Mesendoderm (in vitro differentiated cells): ENCODE results near the gene BLM.

Experiments
- DNase-seq: peaks from one replicate; pipeline ENCODE4 v3.0.0; 2013
- H2AK5ac ChIP-seq: 2 replicates; pipeline ENCODE4 v1.6.1; 2013; ENCODE audit warnings: low read length, inconsistent platforms
- H2BK120ac ChIP-seq: 2 replicates; pipeline ENCODE4 v1.6.1; 2013; ENCODE audit warnings: low read depth, mild to moderate bottlenecking, low read length, moderate library complexity, mixed read lengths
- H2BK15ac ChIP-seq: replicated peaks from 2 replicates; pipeline ENCODE4 v1.6.1; 2013; ENCODE audit warnings: low read depth, mild to moderate bottlenecking, moderate library complexity
- H2BK5ac ChIP-seq: 2 replicates; pipeline ENCODE4 v1.6.1; 2013; ENCODE audit warnings: low read length, inconsistent platforms
- H3K18ac ChIP-seq: 2 replicates; pipeline ENCODE4 v1.6.1; 2013; ENCODE audit warnings: mild to moderate bottlenecking, low read length, mixed read lengths
- H3K23ac ChIP-seq: one replicate; pipeline ENCODE4 v1.6.1; 2013; ENCODE audit warnings: low read length
- H3K27ac ChIP-seq: 2 replicates; pipeline ENCODE4 v1.5.1; 2013; ENCODE audit warnings: low read depth, mild to moderate bottlenecking, inconsistent platforms, low read length, moderate library complexity
- H3K27me3 ChIP-seq: 2 replicates; pipeline ENCODE4 v1.6.1; 2013; ENCODE audit warnings: low read length, control low read depth, mild to moderate bottlenecking, inconsistent platforms; ENCODE audit not compliant: insufficient read depth, poor library complexity
- H3K36me3 ChIP-seq: 2 replicates; pipeline ENCODE4 v1.6.1; 2013; ENCODE audit warnings: low read length, inconsistent platforms; ENCODE audit not compliant: control insufficient read depth, insufficient read depth
- H3K4ac ChIP-seq: one replicate; pipeline ENCODE4 v1.6.1; 2013; ENCODE audit warnings: low read depth, mild to moderate bottlenecking, low read length, moderate library complexity
- H3K4me1 ChIP-seq: 2 replicates; pipeline ENCODE4 v1.6.1; 2013; ENCODE audit warnings: low read depth, low read length, inconsistent platforms; ENCODE audit not compliant: control insufficient read depth
- H3K4me2 ChIP-seq: 2 replicates; pipeline ENCODE4 v1.6.1; 2013; ENCODE audit warnings: low read length
- H3K4me3 ChIP-seq: 2 replicates; pipeline ENCODE4 v1.5.1; 2013; ENCODE audit warnings: mild to moderate bottlenecking, low read length
- H3K56ac ChIP-seq: one replicate; pipeline ENCODE4 v1.6.1; 2013; ENCODE audit warnings: low read length
- H3K79me1 ChIP-seq: 2 replicates; pipeline ENCODE4 v1.6.1; 2013; ENCODE audit warnings: low read length, inconsistent platforms
- H3K79me2 ChIP-seq: 2 replicates; pipeline ENCODE4 v1.6.1; 2013; ENCODE audit warnings: mild to moderate bottlenecking, low read length; ENCODE audit not compliant: control insufficient read depth, insufficient read depth
- H3K9ac ChIP-seq: 2 replicates; pipeline ENCODE4 v1.6.1; 2013; ENCODE audit warnings: low read length, inconsistent platforms
- H4K5ac ChIP-seq: one replicate; pipeline ENCODE4 v1.6.1; 2013; ENCODE audit warnings: low read length
- H4K8ac ChIP-seq: one replicate; pipeline ENCODE4 v1.6.1; 2013; ENCODE audit warnings: low read depth, mild to moderate bottlenecking, control low read depth, low read length, moderate library complexity
- WGBS: extraction: QIAGEN DNeasy Blood & Tissue Kit; methylation state at CpG from one replicate; pipeline ENCODE4 v1.1.7; 2013; ENCODE audit warnings: low lambda C conversion rate, missing lambda C conversion rate; ENCODE audit not compliant: insufficient coverage; ENCODE audit errors: extremely low coverage; 5-methylcytosine and 5-hydroxymethylcytosine counted together

BLM gene

GRCh38 chr15:90674476-90674875 is 42.7 kb upstream of the BLM start:
- Histone ChIP-seq H2AK5ac (no peak overlapping the region), H3K4me3 (no peak overlapping the region)
- no CpG with 5 or more reads among the region's 3 CpGs for WGBS

GRCh38 chr15:90675464-90675863 is 41.7 kb upstream of the BLM start:
- Histone ChIP-seq H2BK15ac (no peak overlapping the region), H2AK5ac (no peak overlapping the region), H3K27ac (no peak overlapping the region), H3K79me2 (no peaks in the 10 kb centered on the region), H2BK5ac (no peak overlapping the region), H3K56ac (no peak overlapping the region), H3K4me1 (no peaks in the 10 kb centered on the region), H3K36me3 (no peaks in the 10 kb centered on the region), H3K4ac (no peak overlapping the region), H2BK120ac (no peak overlapping the region), H4K5ac (no peak overlapping the region), H3K9ac (no peak overlapping the region), H3K79me1 (no peaks in the 10 kb centered on the region), H3K18ac (no peak overlapping the region), H3K27me3 (no peaks in the 10 kb centered on the region), H3K4me3 (no peak overlapping the region), H3K23ac (no peak overlapping the region), H4K8ac (no peak overlapping the region), H3K4me2 (no peak overlapping the region)
- no peak for DNase-seq
- WGBS, result no CpG with 5 or more reads among the region's 5 CpGs

More at GRCh38 chr15:90674476-90674875, 42.7 kb upstream of the BLM start:
- Histone ChIP-seq H3K36me3 (no peaks in the 10 kb centered on the region), H3K27me3 (no peaks in the 10 kb centered on the region), H3K4ac (no peak overlapping the region), H2BK120ac (no peak overlapping the region), H3K27ac (no peak overlapping the region), H3K79me2 (no peaks in the 10 kb centered on the region), H3K18ac (no peak overlapping the region), H3K79me1 (no peaks in the 10 kb centered on the region), H2BK15ac (no peak overlapping the region), H3K4me1 (no peaks in the 10 kb centered on the region), H4K5ac (no peak overlapping the region), H4K8ac (no peak overlapping the region), H3K56ac (no peak overlapping the region), H3K9ac (no peak overlapping the region), H3K4me2 (no peak overlapping the region), H2BK5ac (no peak overlapping the region), H3K23ac (no peak overlapping the region)
- no peak for DNase-seq

GRCh38 chr15:90677807-90678790 is 39.0 kb upstream of the BLM start:
- Histone ChIP-seq H3K9ac (no peak overlapping the region), H3K27me3 (no peaks in the 10 kb centered on the region), H3K23ac (no peak overlapping the region), H2AK5ac (no peak overlapping the region), H2BK5ac (no peak overlapping the region), H4K8ac (no peak overlapping the region), H2BK15ac (no peak overlapping the region), H3K4me1 (no peaks in the 10 kb centered on the region), H3K79me2 (no peaks in the 10 kb centered on the region), H3K56ac (no peak overlapping the region), H3K79me1 (no peaks in the 10 kb centered on the region), H3K4me3 (no peak overlapping the region), H4K5ac (no peak overlapping the region), H3K27ac (no peak overlapping the region), H3K4ac (no peak overlapping the region), H3K36me3 (no peaks in the 10 kb centered on the region), H2BK120ac (no peak overlapping the region), H3K4me2 (no peak overlapping the region), H3K18ac (no peak overlapping the region)
- WGBS, result no CpG with 5 or more reads among the region's 12 CpGs
- no peak for DNase-seq

GRCh38 chr15:90679959-90680358 is 37.2 kb upstream of the BLM start:
- Histone ChIP-seq H3K18ac (no peak overlapping the region), H4K5ac (no peak overlapping the region), H3K4ac (no peak overlapping the region), H3K23ac (no peak overlapping the region), H3K79me2 (no peaks in the 10 kb centered on the region), H3K4me1 (no peaks in the 10 kb centered on the region), H3K4me2 (no peak overlapping the region), H3K79me1 (no peaks in the 10 kb centered on the region), H3K27me3 (no peaks in the 10 kb centered on the region), H2AK5ac (no peak overlapping the region), H2BK120ac (no peak overlapping the region), H4K8ac (no peak overlapping the region), H2BK15ac (no peak overlapping the region), H3K9ac (no peak overlapping the region), H3K27ac (no peak overlapping the region), H3K4me3 (no peak overlapping the region), H3K36me3 (no peaks in the 10 kb centered on the region), H3K56ac (no peak overlapping the region), H2BK5ac (no peak overlapping the region)
- DNase-seq, result no peak
- no CpG with 5 or more reads among the region's 3 CpGs for WGBS

GRCh38 chr15:90680371-90680935 is 36.7 kb upstream of the BLM start:
- H3K4me2 ChIP-seq, result no peak overlapping the region
- no peak overlapping the region for H3K56ac ChIP-seq
- H3K4me3 ChIP-seq, result no peak overlapping the region
- H3K4me1 ChIP-seq, result no peaks in the 10 kb centered on the region
- H4K5ac ChIP-seq, result no peak overlapping the region
- no peak overlapping the region for H2BK5ac ChIP-seq
- H3K27me3 ChIP-seq, result no peaks in the 10 kb centered on the region
- no peak overlapping the region for H4K8ac ChIP-seq
- no peak overlapping the region for H2BK15ac ChIP-seq
- H3K27ac ChIP-seq, result no peak overlapping the region
- no peaks in the 10 kb centered on the region for H3K79me2 ChIP-seq
- H3K79me1 ChIP-seq, result no peaks in the 10 kb centered on the region
- H3K4ac ChIP-seq, result no peak overlapping the region
- DNase-seq, result no peak
- no peaks in the 10 kb centered on the region for H3K36me3 ChIP-seq
- no peak overlapping the region for H2BK120ac ChIP-seq
- no peak overlapping the region for H3K23ac ChIP-seq
- H2AK5ac ChIP-seq, result no peak overlapping the region
- no CpG with 5 or more reads among the region's 6 CpGs for WGBS
- no peak overlapping the region for H3K9ac ChIP-seq
- H3K18ac ChIP-seq, result no peak overlapping the region
